Measurements from ENCODE around the gene TBCD.
"Not testable (repeated sequence)": the region's sequence is repeated elsewhere in the genome, so short reads cannot be mapped to it uniquely, and the experiment has no call there.

TBCD gene

GRCh38 chr17:82729479-82730260, 22.2 kb upstream of the TBCD start:
- DNase-seq (ENCODE audit: low read depth, low spot score) = no peak

- DNase-seq (ENCODE audit: low read depth, low spot score) = no peak
Observed at GRCh38 chr17:82732118-82732743, 19.6 kb upstream of the TBCD start.

- DNase-seq (ENCODE audit: low read depth, low spot score) = peak; percentile 30
Observed at GRCh38 chr17:82734987-82735866, 16.6 kb upstream of the TBCD start, which contains the start of gene FN3K. TSS of gene FN3K (plus strand) at chr17:82735615. CDS start at chr17:82735637, 22 bp downstream.

GRCh38 chr17:82736511-82737185, 15.2 kb upstream of the TBCD start:
- DNase-seq (ENCODE audit: low read depth, low spot score) = no peak

GRCh38 chr17:82737967-82738877, 13.6 kb upstream of the TBCD start:
- DNase-seq (ENCODE audit: low read depth, low spot score) = no peak

- no peak for DNase-seq (ENCODE audit: low read depth, low spot score)
Observed at GRCh38 chr17:82740906-82741759, 10.7 kb upstream of the TBCD start.

GRCh38 chr17:82743344-82744219, 8.3 kb upstream of the TBCD start:
- DNase-seq (ENCODE audit: low read depth, low spot score) = no peak

GRCh38 chr17:82744736-82745135, 7.1 kb upstream of the TBCD start:
- DNase-seq (ENCODE audit: low read depth, low spot score) = not testable (repeated sequence)

- no peak for DNase-seq (ENCODE audit: low read depth, low spot score)
Observed at GRCh38 chr17:82745524-82745923, 6.3 kb upstream of the TBCD start.

GRCh38 chr17:82748756-82749155, 3.1 kb upstream of the TBCD start:
- DNase-seq (ENCODE audit: low read depth, low spot score) = no peak

- DNase-seq (ENCODE audit: low read depth, low spot score) = no peak
Observed at GRCh38 chr17:82750241-82750908, 1.5 kb upstream of the TBCD start.

- DNase-seq (ENCODE audit: low read depth, low spot score) = no peak
Observed at GRCh38 chr17:82751171-82751570, 694 bp upstream of the TBCD start.

- no peak for DNase-seq (ENCODE audit: low read depth, low spot score)
Observed at GRCh38 chr17:82752371-82753200, 721 bp downstream of the TBCD start.

GRCh38 chr17:82753201-82753464, 1.3 kb downstream of the TBCD start:
- DNase-seq (ENCODE audit: low read depth, low spot score) = no peak

- no peak for DNase-seq (ENCODE audit: low read depth, low spot score)
Observed at GRCh38 chr17:82754297-82755208, 2.7 kb downstream of the TBCD start.

- no peak for DNase-seq (ENCODE audit: low read depth, low spot score)
Observed at GRCh38 chr17:82756166-82756565, 4.3 kb downstream of the TBCD start.

Data from brain pericyte (primary cell).